Small intestine (tissue), 7 donors: Measurements from ENCODE around the gene EEFSEC. TPM values are rescaled to one million over a fixed set of nuclear protein-coding genes. Genes with fewer than 3 reads are reported as not detected.

Source experiments
- DNase-seq, 2 donors: peaks; one replicate each; pipeline versions ENCODE4 v3.0.0 to v3.0.0-alpha.2; 2013
- FAIRE-seq: peaks from 2 replicates; lab custom pipeline; 2012; peaks lifted over from hg19 to GRCh38; lab: Jason Lieb, UNC
- H3K27ac ChIP-seq, 3 donors: one replicate each; pipeline ENCODE4 v1.5.1; 2013; ENCODE audit warnings: low read length in 2 of 3, mild to moderate bottlenecking in 2 of 3, control low read depth in 1 of 3, inconsistent platforms in 1 of 3, low read depth in 1 of 3, moderate library complexity in 1 of 3
- H3K27me3 ChIP-seq, 3 donors: one replicate each; pipeline ENCODE4 v1.6.1; 2013; ENCODE audit warnings: low read length in 3 of 3, inconsistent platforms in 1 of 3; ENCODE audit not compliant: control insufficient read depth in 3 of 3, insufficient read depth in 3 of 3
- H3K36me3 ChIP-seq, 3 donors: one replicate each; pipeline ENCODE4 v1.6.1; 2013; ENCODE audit warnings: low read length in 3 of 3, inconsistent platforms in 1 of 3, low read depth in 1 of 3, mild to moderate bottlenecking in 1 of 3, moderate library complexity in 1 of 3; ENCODE audit not compliant: control insufficient read depth in 3 of 3, insufficient read depth in 2 of 3
- H3K4me1 ChIP-seq, 3 donors: one replicate each; pipeline ENCODE4 v1.6.1; 2013; ENCODE audit warnings: low read length in 2 of 3, inconsistent platforms in 1 of 3, low read depth in 1 of 3, mild to moderate bottlenecking in 1 of 3, moderate library complexity in 1 of 3; ENCODE audit not compliant: control insufficient read depth in 3 of 3, insufficient read depth in 2 of 3
- H3K4me3 ChIP-seq, 3 donors: one replicate each; pipeline ENCODE4 v1.5.1; 2013; ENCODE audit warnings: low read length in 3 of 3, control low read depth in 1 of 3, inconsistent platforms in 1 of 3, low read depth in 1 of 3, mild to moderate bottlenecking in 1 of 3, moderate library complexity in 1 of 3
- H3K9me3 ChIP-seq, 2 donors: one replicate each; pipeline ENCODE4 v1.6.1; 2013; ENCODE audit warnings: low read depth in 1 of 2, low read length in 1 of 2; ENCODE audit not compliant: control insufficient read depth in 2 of 2, insufficient read depth in 1 of 2
- WGBS, 3 donors: extraction: QIAGEN DNeasy Blood & Tissue Kit; methylation state at CpG; one replicate each; pipeline ENCODE4 v1.1.7; 2013; 5-methylcytosine and 5-hydroxymethylcytosine counted together
- polyA plus RNA-seq, 4 donors: library from polyadenylated mRNA; stranded (reverse) in 3 of 4; unstranded in 1 of 4; fragments of 200-250 nt in 3 of 4; fragments of 120-200 nt in 1 of 4; gene quantifications; one replicate each; pipeline versions ENCODE4 v1.2.1 to v1.2.3, GENCODE V29; 2013
- donor health status: healthy with polysubstance abuse.
- donor health status: control.
- donor health status: control.
- donor health status: Bipolar disorder and iron deficiency.
- donor health status: healthy.

EEFSEC gene
- polyA plus RNA-seq, 4 donors, result 4.9 to 29.0 (median 10.2) TPM

- no peak for FAIRE-seq
- no peak overlapping the region for H3K4me3 ChIP-seq
- WGBS, 3 donors, result 52 to 78% (median 56%) methylated on average over 17 of the region's 17 CpGs
- DNase-seq, result peak; percentile 48 to 55
- peak overlapping the region in 1 of 3 donors; percentile 43 for H3K27ac ChIP-seq
- peaks cover 0 to 31% (median 2%) of the 10 kb centered on the region in 3 donors for H3K4me1 ChIP-seq
- no peaks in the 10 kb centered on the region for H3K9me3 ChIP-seq
- no peaks in the 10 kb centered on the region for H3K27me3 ChIP-seq
- peaks cover 0 to 50% (median 0%) of the 10 kb centered on the region in 3 donors for H3K36me3 ChIP-seq
These were observed 170.2 kb downstream of the EEFSEC start for GRCh38 chr3:128323206-128324081.

DNA sequence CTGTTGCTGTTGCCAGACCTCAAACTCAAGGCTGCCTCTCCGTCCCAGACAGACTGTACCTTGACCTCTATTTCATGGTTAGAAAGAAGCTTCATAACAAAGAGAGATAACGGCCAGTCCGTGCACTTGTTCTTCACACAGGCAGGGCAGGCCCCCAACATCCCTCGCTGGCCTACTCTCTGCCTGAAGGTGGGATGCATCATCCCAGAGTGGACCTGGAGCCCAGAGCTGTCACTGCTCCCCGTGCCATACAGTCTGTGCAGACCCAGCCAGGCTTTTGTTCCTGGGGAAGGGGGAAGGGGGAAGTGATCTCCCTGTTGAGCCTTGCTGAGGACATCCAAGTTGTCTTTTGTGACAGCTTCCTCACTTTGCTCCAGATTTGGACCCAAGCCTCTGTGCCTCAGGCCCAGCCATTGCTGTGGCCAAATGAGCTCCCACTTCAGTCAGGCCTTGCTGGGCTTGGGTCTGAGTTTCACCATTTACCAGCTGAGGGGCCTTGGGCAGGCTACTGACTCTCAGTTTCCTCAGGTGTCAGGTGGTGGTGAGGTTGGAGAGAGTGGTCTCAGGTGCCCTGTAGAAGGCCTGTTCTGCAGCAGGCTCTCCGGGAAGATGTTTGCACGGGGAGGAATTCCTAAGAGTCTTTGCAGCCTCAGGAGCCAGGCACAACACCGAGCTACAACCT is 171.8 kb downstream of the EEFSEC start:
- Histone ChIP-seq H3K27me3 (no peaks in the 10 kb centered on the region), H3K4me3 (no peak overlapping the region), H3K36me3 (peaks cover 0 to 42% (median 0%) of the 10 kb centered on the region in 3 donors), H3K27ac (no peak overlapping the region), H3K4me1 (peaks cover 0 to 36% (median 2%) of the 10 kb centered on the region in 3 donors), H3K9me3 (no peaks in the 10 kb centered on the region)
- FAIRE-seq (no peak), DNase-seq (peak; percentile 64 to 66)
- 52 to 70% (median 55%) methylated on average over 8 of the region's 8 CpGs for WGBS, 3 donors

DNA sequence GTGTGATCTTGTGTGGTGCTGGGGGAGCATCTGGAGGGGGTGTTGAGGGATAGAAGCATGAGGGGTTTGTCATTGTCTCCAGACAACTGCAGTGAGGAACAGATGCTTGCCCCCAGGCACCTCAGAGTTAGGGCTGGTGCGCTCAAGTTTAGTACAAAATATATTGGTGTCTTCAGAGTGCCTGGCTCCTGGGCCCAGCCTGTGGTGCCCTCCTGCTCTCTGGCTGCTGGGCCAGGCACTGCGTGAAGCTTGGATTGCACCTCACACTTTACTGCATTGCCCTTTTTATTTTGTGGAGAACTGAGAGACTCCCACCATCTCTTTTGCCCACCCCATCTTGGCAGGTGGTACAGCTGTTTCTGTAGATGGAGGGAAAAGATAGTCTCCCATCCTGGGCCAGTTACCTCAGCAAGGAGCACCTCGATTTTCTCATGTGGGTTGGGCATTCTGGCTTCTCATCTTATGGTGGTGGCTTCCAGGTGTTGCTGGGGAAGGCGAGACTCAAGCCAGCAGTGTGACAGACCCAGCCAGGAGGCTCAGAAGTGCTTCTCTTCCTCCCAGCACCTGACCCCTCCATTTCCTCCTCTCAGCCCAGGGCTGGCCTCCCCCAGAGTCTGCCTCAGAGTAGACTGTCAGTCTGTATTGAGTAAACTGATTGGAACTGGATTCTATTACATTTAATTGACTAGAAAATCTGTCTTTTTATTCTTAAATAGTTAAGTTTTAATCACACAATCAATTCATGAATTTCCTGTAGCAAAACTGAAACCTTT is 173.0 kb downstream of the EEFSEC start:
- peaks cover 0 to 33% (median 0%) of the 10 kb centered on the region in 3 donors for H3K36me3 ChIP-seq
- FAIRE-seq (no peak), DNase-seq (no peak)
- no peak overlapping the region for H3K4me3 ChIP-seq
- H3K27me3 ChIP-seq, result no peaks in the 10 kb centered on the region
- H3K27ac ChIP-seq, result no peak overlapping the region
- WGBS, 3 donors, result 79 to 87% (median 85%) methylated on average over 4 of the region's 4 CpGs
- H3K9me3 ChIP-seq, result no peaks in the 10 kb centered on the region
- H3K4me1 ChIP-seq, result peaks cover 0 to 36% (median 2%) of the 10 kb centered on the region in 3 donors

- WGBS, 3 donors, result 86 to 94% (median 88%) methylated on average over 6 of the region's 6 CpGs
- DNase-seq (no peak), FAIRE-seq (no peak)
- Histone ChIP-seq H3K9me3 (no peaks in the 10 kb centered on the region), H3K36me3 (peaks cover 0 to 23% (median 0%) of the 10 kb centered on the region in 3 donors), H3K27me3 (no peaks in the 10 kb centered on the region), H3K4me3 (no peak overlapping the region), H3K27ac (no peak overlapping the region), H3K4me1 (peaks cover 0 to 33% (median 2%) of the 10 kb centered on the region in 3 donors)
These were observed 174.3 kb downstream of the EEFSEC start for GRCh38 chr3:128327606-128328031.

- Histone ChIP-seq H3K27me3 (no peaks in the 10 kb centered on the region), H3K9me3 (no peaks in the 10 kb centered on the region), H3K36me3 (peaks cover 0 to 19% (median 0%) of the 10 kb centered on the region in 3 donors), H3K4me3 (no peak overlapping the region), H3K27ac (no peak overlapping the region), H3K4me1 (peaks cover 0 to 21% (median 2%) of the 10 kb centered on the region in 3 donors)
- DNase-seq (no peak), FAIRE-seq (no peak)
- 93% methylated on average over 12 of the region's 12 CpGs for WGBS, 3 donors
These were observed 175.5 kb downstream of the EEFSEC start for GRCh38 chr3:128328546-128329458.

DNA sequence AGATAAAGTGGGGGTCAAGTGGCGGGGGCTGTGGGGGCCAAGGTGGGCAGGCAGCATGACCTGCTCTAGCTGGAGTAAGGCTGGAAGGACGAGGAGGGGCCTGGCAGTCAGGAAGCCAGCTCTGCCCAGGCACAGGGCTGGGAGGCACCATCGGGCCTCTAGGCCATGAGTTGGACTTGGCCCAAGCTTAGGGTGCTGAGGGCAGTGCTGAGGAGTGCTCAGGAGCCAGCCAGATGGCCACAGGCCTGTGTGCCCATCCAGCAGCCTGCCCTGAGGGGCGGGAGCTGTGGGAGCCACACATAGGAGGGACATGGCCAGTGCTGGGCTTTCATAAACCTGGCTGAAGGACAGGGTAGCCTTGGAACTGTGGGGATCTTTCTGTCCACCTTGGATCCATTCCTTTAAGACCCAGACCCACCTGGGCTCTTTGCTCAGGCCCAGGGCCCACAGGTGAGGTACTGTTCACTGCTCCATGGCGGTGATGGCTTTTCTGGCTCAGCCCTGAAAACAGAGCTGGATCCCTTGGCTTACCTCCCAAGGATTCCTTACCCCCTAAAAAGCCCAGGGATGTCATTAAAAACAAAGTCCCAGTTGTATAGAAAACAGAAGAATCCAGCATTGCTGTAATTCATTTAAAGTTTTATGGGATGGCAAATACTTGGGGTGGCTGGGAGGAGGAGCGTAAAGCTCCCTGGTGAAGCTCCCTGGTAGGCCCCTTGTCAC is 176.4 kb downstream of the EEFSEC start:
- Histone ChIP-seq H3K4me3 (no peak overlapping the region), H3K36me3 (peaks cover 0 to 24% (median 0%) of the 10 kb centered on the region in 3 donors), H3K4me1 (peaks cover 0 to 13% (median 0%) of the 10 kb centered on the region in 3 donors), H3K27ac (no peak overlapping the region), H3K27me3 (no peaks in the 10 kb centered on the region), H3K9me3 (no peaks in the 10 kb centered on the region)
- DNase-seq (no peak), FAIRE-seq (no peak)
- 89 to 94% (median 94%) methylated on average over 6 of the region's 6 CpGs for WGBS, 3 donors

GRCh38 chr3:128330214-128330842 is 177.0 kb downstream of the EEFSEC start:
- H3K27ac ChIP-seq, result no peak overlapping the region
- no peak overlapping the region for H3K4me3 ChIP-seq
- peaks cover 0 to 18% (median 0%) of the 10 kb centered on the region in 3 donors for H3K36me3 ChIP-seq
- H3K27me3 ChIP-seq, result no peaks in the 10 kb centered on the region
- peaks cover 0 to 6% (median 0%) of the 10 kb centered on the region in 3 donors for H3K4me1 ChIP-seq
- no peak for FAIRE-seq
- H3K9me3 ChIP-seq, result no peaks in the 10 kb centered on the region
- peak in 1 of 2 donors; percentile 46 for DNase-seq
- 84 to 91% (median 90%) methylated on average over 13 of the region's 13 CpGs for WGBS, 3 donors
